ENCODE results near the gene RIF1.

The RIF1 gene

DNA sequence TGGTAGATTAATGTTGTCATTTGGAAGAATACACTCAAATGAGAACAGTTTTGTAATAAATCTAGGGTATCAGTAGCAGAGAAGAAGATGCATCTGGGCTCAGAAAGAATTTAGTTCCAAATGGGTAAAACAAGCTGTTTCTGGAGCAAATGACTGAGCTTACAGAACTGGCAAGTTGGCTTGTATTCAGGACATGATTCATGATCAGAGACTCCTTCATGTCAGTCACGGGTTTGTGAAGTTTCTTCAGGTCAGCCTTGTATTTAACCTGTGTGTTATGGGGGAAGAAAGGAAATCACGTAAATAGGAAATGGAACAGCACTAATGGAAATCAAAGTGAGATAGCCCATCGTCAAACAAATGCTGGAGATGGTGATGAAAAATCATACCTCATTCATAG, 109.1 kb downstream of the RIF1 start:
- DNase-seq (ENCODE audit: low read depth), result no peak

DNA sequence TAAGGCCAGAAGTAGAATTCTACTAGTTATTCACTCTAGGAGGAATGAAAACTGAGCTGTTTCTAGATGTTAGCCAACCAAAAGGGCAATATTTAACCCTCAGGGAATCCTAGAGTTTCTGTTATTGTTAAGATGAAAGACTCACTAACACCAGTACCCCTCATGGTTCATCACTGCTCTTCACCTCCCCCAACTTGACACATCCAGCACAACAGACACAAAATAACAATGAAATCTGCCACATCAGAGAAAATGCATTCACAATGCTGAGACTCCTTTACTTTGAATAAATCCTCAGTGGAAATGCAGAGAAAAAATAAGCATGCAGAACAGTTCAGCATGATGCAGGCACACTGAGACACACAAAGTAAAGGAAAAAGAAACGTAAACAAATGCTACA, 111.3 kb downstream of the RIF1 start:
- DNase-seq (ENCODE audit: low read depth), result no peak

DNA sequence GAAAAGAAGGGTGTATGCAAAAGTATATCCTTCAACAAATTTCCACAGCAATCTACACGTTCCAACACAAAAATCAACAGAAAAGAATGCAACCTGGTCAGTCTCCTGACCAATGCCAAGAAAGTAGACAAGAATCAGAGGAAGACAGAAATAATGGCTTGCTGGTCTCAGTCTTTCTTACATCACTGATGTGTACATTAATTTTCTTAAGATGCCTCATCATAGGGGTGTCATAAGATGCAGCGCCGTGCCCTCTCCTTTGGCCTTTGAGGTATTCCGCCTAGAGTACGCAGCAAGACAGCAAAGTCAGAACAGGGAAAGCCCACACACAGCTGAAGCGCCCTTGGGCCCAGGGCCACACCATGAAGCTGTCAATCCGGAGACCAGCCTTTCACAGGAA, 112.9 kb downstream of the RIF1 start:
- no peak for DNase-seq (ENCODE audit: low read depth)

DNA sequence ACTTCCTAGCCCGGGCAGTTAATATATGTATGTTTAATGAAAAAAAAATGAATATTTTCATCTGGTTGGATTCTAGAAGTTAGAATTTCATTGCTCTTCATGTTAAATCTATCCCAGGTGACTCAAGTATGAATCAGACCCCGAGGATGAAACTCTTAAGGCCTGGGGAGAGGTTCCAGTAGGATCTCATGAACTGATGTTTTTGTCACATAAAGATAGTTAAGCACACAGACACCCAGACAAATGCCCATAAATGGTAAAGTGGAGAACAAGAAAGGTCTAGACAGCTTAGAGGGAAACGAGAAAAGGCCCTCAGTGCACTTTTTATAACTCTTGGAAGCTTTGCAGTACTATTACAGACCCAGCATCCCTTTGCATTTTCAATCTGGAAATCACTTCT, 114.1 kb downstream of the RIF1 start:
- peak; percentile 11 for DNase-seq (ENCODE audit: low read depth)

DNA sequence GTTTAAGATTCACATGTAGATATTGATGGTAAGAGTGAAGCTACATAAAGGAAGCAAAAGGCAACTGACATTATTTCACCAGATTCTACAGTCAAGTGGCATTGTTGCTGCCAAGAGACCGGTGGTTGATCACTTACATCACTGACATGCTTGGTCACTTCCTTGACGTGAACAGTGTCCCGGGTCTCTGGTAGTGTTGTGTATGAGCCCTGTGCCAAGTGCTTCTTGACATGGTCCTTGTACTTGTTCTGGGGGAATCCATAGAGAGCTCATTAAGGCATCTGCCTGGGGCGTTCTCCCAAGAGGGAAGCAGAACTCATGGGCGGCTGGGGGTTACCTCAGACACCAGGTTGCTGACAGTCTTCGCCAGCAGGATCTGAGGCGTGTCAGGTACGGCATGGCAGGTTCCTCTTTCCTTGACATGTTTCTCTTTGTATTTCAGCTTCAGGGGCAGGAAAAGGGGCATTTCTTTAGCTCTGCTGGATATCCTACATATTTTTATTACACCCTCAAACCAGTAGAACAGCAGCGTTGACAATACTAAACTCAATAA, 116.2 kb downstream of the RIF1 start:
- no peak for DNase-seq (ENCODE audit: low read depth)

DNA sequence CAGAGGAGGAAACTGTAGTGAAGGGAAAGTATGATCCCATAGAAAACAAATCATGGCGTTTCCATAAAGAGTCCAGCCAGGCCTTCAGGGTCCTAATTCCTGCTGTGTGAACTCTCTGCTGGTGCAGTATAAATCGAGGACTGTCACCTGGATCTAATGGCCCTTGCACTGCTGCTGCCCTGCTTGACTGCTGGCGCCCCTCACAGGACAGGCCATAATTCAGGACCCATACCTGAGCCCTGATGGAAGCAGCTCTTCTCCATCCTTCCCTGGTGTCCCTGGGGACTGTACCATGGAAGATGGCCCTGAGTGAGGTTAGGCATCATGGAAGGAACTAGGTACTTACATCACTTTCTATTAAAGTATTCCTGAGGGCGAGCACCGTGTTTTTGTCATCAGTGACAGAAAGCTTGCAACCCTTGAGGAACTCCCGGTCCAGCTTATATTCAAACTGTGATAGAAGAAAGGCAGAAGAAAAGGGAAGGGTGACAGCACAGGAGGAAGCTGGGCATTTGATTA, 116.9 kb downstream of the RIF1 start:
- no peak for DNase-seq (ENCODE audit: low read depth)
